GM23338 (cell line): Measurements from ENCODE around the gene HJURP. TPM values are rescaled to one million over a fixed set of nuclear protein-coding genes. Genes with fewer than 3 reads are reported as not detected.

Experiments
- ATAC-seq: fragments of 200-7000 bp; cut with Tn5 transposase; 3 replicates; pipeline ENCODE4 v1.9.1; 2020
- DNase-seq: peaks from one replicate; pipeline ENCODE4 v3.0.0-alpha.2; 2015; ENCODE audit warnings: low spot score
- H2AFZ ChIP-seq: fragments of 200-600 bp; sonication (generic); 2 replicates; pipeline ENCODE4 v1.8.0; 2016; ENCODE audit warnings: antibody characterized with exemption, mild to moderate bottlenecking, moderate library complexity
- H3F3A ChIP-seq: fragments of 200-600 bp; sonication (generic); replicated peaks from 2 replicates; pipeline ENCODE4 v1.8.0; 2017; ENCODE audit warnings: antibody characterized with exemption, mixed run types, low read depth
- H3K27ac ChIP-seq: fragments of 200-600 bp; sonication (generic); 2 replicates; pipeline ENCODE4 v1.6.1; 2016; ENCODE audit warnings: low read depth
- H3K27me3 ChIP-seq: fragments of 200-600 bp; sonication (generic); 2 replicates; pipeline ENCODE4 v1.8.0; 2016; ENCODE audit warnings: mild to moderate bottlenecking, mixed run types, moderate library complexity; ENCODE audit not compliant: insufficient read depth
- H3K36me3 ChIP-seq: fragments of 200-600 bp; sonication (generic); 2 replicates; pipeline ENCODE4 v1.8.0; 2016; ENCODE audit warnings: mild to moderate bottlenecking; ENCODE audit not compliant: insufficient read depth
- H3K4me1 ChIP-seq: fragments of 200-600 bp; sonication (generic); 2 replicates; pipeline ENCODE4 v1.8.0; 2016; ENCODE audit warnings: mild to moderate bottlenecking, moderate library complexity; ENCODE audit not compliant: insufficient read depth
- H3K4me2 ChIP-seq: fragments of 200-600 bp; sonication (generic); 2 replicates; pipeline ENCODE4 v1.7.1; 2017; ENCODE audit warnings: mixed run types
- H3K4me3 ChIP-seq: fragments of 200-600 bp; sonication (generic); 2 replicates; pipeline ENCODE4 v1.6.1; 2016; ENCODE audit warnings: mixed run types
- H3K79me2 ChIP-seq: fragments of 200-600 bp; sonication (generic); replicated peaks from 2 replicates; pipeline ENCODE4 v1.8.0; 2017; ENCODE audit warnings: mild to moderate bottlenecking; ENCODE audit not compliant: insufficient read depth
- H3K9me2 ChIP-seq: fragments of 200-600 bp; sonication (generic); 2 replicates; pipeline ENCODE4 v1.8.0; 2017; ENCODE audit not compliant: insufficient read depth
- H4K20me1 ChIP-seq: fragments of 200-600 bp; sonication (generic); replicated peaks from 2 replicates; pipeline ENCODE4 v1.8.0; 2017; ENCODE audit warnings: mild to moderate bottlenecking; ENCODE audit not compliant: insufficient read depth
- H3K27ac Mint-ChIP-seq: 2 replicates; pipeline ENCODE4 v1.8.0; 2020; ENCODE audit warnings: inconsistent platforms, mild to moderate bottlenecking, moderate library complexity, mixed read lengths
- H3K27me3 Mint-ChIP-seq: 3 replicates; pipeline ENCODE4 v1.8.0; 2022; ENCODE audit warnings: low read depth, mild to moderate bottlenecking, moderate library complexity, mixed read lengths, inconsistent platforms; ENCODE audit not compliant: insufficient read depth, poor library complexity
- H3K36me3 Mint-ChIP-seq: 3 replicates; pipeline ENCODE4 v1.8.0; 2021; ENCODE audit warnings: low read depth, mild to moderate bottlenecking, inconsistent platforms, moderate library complexity, mixed read lengths
- H3K4me1 Mint-ChIP-seq: 3 replicates; pipeline ENCODE4 v1.8.0; 2020; ENCODE audit warnings: mild to moderate bottlenecking, inconsistent platforms, mixed read lengths
- H3K4me3 Mint-ChIP-seq: 3 replicates; pipeline ENCODE4 v1.8.0; 2021; ENCODE audit warnings: moderate library complexity, mild to moderate bottlenecking, inconsistent platforms, mixed read lengths
- H3K9me3 Mint-ChIP-seq: 3 replicates; pipeline ENCODE4 v1.8.0; 2020; ENCODE audit warnings: moderate library complexity, mild to moderate bottlenecking, inconsistent platforms, mixed read lengths
- CREB1 ChIP-seq: fragments of 250-450 bp; sonication (Bioruptor Pico); IDR thresholded peaks from 2 replicates; pipeline ENCODE4 v1.5.0; 2020; ENCODE audit warnings: low read depth, mild to moderate bottlenecking, moderate library complexity
- EZH2 ChIP-seq: fragments of 200-600 bp; sonication (generic); IDR thresholded peaks from one replicate; pipeline ENCODE4 v1.8.0; 2017; ENCODE audit warnings: antibody characterized with exemption, mild to moderate bottlenecking, low read depth; ENCODE audit not compliant: unreplicated experiment
- EZH2phosphoT487 ChIP-seq: fragments of 200-600 bp; sonication (generic); IDR thresholded peaks from one replicate; pipeline ENCODE4 v1.8.1; 2018; ENCODE audit warnings: antibody characterized with exemption; ENCODE audit not compliant: unreplicated experiment
- NANOG ChIP-seq: IDR thresholded peaks from 2 replicates; pipeline ENCODE4 v1.6.1; 2016; ENCODE audit warnings: antibody characterized with exemption, borderline replicate concordance
- STAT1 ChIP-seq: IDR thresholded peaks from one replicate; pipeline ENCODE4 v1.6.1; 2016; ENCODE audit warnings: antibody characterized with exemption; ENCODE audit not compliant: unreplicated experiment
- ZNF114 ChIP-seq: fragments of 250-450 bp; sonication (Bioruptor Pico); IDR thresholded peaks from 2 replicates; pipeline ENCODE4 v1.5.0; 2020; ENCODE audit warnings: mild to moderate bottlenecking, moderate library complexity
- ZNF331 ChIP-seq: fragments of 250-450 bp; sonication (Bioruptor Pico); IDR thresholded peaks from 2 replicates; pipeline ENCODE4 v1.5.0; 2020; ENCODE audit warnings: low read depth, mild to moderate bottlenecking, moderate library complexity
- polyA plus RNA-seq: library from polyadenylated mRNA; unstranded; fragments of >200 nt; fragmentation: Nextera tagmentation; extraction: Ambion mirVana; gene quantifications from 2 replicates; pipeline ENCODE4 v1.2.1, GENCODE V29; 2016
- total RNA-seq: library from RNA; depleted of rRNA; stranded (reverse); fragments of >200 nt; shearing (Covaris generic); gene quantifications from 2 replicates; pipeline ENCODE4 v1.2.3, GENCODE V29; 2014
- TF ChIP-seq, protein P1 (sequence below): fragments of 250-450 bp; sonication (Bioruptor Pico); IDR thresholded peaks from 2 replicates; pipeline ENCODE4 v1.5.0; 2020; ENCODE audit warnings: mild to moderate bottlenecking, moderate library complexity
- TF ChIP-seq, protein P2 (sequence below), 2 experiments: fragments of 200-600 bp in 1 of 2; sonication (generic) in 1 of 2; conservative IDR thresholded peaks; 2 replicates each; pipeline versions ENCODE4 v1.5.1 to v1.6.1; 2016 to 2017; ENCODE audit warnings: antibody characterized with exemption in 2 of 2, low read depth in 2 of 2, mild to moderate bottlenecking in 2 of 2, moderate library complexity in 1 of 2
- TF ChIP-seq, protein P3 (sequence below): IDR thresholded peaks from 2 replicates; pipeline ENCODE4 v1.6.1; 2016; ENCODE audit warnings: antibody characterized with exemption
- TF ChIP-seq, protein P4 (sequence below): IDR thresholded peaks from one replicate; pipeline ENCODE4 v1.6.1; 2018; ENCODE audit warnings: antibody characterized with exemption; ENCODE audit not compliant: unreplicated experiment

The HJURP gene
- total and polyA plus RNA-seq, 2 experiments from 2014 or later = 42.9 to 49.2 TPM

DNA sequence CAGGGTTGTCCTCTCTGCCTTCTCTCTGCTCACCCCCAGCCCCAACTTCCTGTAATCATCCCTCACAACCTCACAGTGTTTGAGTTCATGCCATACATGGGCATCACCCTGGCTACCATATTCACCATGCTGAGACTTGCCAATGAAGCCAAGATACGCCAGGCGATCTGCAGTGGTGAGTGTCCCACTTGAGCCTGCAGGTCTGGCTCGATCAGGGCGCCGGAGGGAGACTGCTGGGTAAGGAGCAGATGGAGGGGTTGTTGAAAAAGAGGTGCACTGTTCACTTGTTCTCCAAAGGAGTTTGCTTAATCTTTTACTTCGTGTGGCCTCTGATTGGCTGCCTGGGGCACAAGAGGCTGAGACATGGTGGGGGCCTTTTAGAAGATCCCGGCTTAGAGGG is 61.6 kb downstream of the HJURP start (continued):
- TF ChIP-seq, protein P1, sequence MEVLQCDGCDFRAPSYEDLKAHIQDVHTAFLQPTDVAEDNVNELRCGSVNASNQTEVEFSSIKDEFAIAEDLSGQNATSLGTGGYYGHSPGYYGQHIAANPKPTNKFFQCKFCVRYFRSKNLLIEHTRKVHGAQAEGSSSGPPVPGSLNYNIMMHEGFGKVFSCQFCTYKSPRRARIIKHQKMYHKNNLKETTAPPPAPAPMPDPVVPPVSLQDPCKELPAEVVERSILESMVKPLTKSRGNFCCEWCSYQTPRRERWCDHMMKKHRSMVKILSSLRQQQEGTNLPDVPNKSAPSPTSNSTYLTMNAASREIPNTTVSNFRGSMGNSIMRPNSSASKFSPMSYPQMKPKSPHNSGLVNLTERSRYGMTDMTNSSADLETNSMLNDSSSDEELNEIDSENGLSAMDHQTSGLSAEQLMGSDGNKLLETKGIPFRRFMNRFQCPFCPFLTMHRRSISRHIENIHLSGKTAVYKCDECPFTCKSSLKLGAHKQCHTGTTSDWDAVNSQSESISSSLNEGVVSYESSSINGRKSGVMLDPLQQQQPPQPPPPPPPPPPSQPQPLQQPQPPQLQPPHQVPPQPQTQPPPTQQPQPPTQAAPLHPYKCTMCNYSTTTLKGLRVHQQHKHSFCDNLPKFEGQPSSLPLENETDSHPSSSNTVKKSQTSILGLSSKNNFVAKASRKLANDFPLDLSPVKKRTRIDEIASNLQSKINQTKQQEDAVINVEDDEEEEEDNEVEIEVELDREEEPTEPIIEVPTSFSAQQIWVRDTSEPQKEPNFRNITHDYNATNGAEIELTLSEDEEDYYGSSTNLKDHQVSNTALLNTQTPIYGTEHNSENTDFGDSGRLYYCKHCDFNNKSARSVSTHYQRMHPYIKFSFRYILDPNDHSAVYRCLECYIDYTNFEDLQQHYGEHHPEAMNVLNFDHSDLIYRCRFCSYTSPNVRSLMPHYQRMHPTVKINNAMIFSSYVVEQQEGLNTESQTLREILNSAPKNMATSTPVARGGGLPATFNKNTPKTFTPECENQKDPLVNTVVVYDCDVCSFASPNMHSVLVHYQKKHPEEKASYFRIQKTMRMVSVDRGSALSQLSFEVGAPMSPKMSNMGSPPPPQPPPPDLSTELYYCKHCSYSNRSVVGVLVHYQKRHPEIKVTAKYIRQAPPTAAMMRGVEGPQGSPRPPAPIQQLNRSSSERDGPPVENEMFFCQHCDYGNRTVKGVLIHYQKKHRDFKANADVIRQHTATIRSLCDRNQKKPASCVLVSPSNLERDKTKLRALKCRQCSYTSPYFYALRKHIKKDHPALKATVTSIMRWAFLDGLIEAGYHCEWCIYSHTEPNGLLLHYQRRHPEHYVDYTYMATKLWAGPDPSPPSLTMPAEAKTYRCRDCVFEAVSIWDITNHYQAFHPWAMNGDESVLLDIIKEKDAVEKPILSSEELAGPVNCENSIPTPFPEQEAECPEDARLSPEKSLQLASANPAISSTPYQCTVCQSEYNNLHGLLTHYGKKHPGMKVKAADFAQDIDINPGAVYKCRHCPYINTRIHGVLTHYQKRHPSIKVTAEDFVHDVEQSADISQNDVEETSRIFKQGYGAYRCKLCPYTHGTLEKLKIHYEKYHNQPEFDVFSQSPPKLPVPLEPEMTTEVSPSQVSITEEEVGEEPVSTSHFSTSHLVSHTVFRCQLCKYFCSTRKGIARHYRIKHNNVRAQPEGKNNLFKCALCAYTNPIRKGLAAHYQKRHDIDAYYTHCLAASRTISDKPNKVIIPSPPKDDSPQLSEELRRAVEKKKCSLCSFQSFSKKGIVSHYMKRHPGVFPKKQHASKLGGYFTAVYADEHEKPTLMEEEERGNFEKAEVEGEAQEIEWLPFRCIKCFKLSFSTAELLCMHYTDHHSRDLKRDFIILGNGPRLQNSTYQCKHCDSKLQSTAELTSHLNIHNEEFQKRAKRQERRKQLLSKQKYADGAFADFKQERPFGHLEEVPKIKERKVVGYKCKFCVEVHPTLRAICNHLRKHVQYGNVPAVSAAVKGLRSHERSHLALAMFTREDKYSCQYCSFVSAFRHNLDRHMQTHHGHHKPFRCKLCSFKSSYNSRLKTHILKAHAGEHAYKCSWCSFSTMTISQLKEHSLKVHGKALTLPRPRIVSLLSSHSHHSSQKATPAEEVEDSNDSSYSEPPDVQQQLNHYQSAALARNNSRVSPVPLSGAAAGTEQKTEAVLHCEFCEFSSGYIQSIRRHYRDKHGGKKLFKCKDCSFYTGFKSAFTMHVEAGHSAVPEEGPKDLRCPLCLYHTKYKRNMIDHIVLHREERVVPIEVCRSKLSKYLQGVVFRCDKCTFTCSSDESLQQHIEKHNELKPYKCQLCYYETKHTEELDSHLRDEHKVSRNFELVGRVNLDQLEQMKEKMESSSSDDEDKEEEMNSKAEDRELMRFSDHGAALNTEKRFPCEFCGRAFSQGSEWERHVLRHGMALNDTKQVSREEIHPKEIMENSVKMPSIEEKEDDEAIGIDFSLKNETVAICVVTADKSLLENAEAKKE = no peak
- no peak for TF ChIP-seq STAT1
- TF ChIP-seq, protein P2, sequence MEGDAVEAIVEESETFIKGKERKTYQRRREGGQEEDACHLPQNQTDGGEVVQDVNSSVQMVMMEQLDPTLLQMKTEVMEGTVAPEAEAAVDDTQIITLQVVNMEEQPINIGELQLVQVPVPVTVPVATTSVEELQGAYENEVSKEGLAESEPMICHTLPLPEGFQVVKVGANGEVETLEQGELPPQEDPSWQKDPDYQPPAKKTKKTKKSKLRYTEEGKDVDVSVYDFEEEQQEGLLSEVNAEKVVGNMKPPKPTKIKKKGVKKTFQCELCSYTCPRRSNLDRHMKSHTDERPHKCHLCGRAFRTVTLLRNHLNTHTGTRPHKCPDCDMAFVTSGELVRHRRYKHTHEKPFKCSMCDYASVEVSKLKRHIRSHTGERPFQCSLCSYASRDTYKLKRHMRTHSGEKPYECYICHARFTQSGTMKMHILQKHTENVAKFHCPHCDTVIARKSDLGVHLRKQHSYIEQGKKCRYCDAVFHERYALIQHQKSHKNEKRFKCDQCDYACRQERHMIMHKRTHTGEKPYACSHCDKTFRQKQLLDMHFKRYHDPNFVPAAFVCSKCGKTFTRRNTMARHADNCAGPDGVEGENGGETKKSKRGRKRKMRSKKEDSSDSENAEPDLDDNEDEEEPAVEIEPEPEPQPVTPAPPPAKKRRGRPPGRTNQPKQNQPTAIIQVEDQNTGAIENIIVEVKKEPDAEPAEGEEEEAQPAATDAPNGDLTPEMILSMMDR (conservative IDR thresholded peaks at IDR 0.05; ENCODE audit: low read depth in 2 of 2) = no peak
- no peak for TF ChIP-seq EZH2phosphoT487
- no peak for TF ChIP-seq ZNF114 (CRISPR knock-in tag)
- TF ChIP-seq CREB1 = no peak
- TF ChIP-seq ZNF331 = no peak
- no peak for TF ChIP-seq NANOG
- TF ChIP-seq EZH2 = no peak

DNA sequence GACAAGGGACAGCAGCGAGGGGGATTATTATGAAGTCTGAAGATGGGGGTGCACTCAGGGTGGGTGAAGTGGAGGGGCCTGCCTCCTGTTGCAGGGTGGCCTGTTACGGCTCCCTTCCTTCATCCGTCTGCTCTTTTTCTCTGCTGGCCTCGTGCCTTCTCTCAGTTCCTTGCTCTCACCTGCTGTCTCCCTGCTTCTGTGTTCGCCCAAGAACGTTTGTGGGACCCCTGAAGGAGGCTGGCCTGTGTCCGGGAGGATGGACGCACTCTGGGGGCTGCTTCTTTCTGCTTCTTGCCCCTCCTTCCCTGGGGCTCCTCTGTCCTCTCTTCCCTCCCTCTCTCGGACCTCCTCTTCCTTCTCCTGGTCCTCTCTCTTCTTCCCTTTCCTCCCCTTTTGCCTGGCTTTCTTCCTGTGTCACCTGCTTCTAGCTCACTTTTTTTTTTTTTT is 62.4 kb downstream of the HJURP start:
- no peak overlapping the region for H3K27ac Mint-ChIP-seq
- TF ChIP-seq, protein P3, sequence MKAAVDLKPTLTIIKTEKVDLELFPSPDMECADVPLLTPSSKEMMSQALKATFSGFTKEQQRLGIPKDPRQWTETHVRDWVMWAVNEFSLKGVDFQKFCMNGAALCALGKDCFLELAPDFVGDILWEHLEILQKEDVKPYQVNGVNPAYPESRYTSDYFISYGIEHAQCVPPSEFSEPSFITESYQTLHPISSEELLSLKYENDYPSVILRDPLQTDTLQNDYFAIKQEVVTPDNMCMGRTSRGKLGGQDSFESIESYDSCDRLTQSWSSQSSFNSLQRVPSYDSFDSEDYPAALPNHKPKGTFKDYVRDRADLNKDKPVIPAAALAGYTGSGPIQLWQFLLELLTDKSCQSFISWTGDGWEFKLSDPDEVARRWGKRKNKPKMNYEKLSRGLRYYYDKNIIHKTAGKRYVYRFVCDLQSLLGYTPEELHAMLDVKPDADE = no peak
- TF ChIP-seq ZNF114 (CRISPR knock-in tag) (no peak), NANOG (no peak), STAT1 (no peak), EZH2 (no peak), EZH2phosphoT487 (no peak)
- TF ChIP-seq, protein P4, sequence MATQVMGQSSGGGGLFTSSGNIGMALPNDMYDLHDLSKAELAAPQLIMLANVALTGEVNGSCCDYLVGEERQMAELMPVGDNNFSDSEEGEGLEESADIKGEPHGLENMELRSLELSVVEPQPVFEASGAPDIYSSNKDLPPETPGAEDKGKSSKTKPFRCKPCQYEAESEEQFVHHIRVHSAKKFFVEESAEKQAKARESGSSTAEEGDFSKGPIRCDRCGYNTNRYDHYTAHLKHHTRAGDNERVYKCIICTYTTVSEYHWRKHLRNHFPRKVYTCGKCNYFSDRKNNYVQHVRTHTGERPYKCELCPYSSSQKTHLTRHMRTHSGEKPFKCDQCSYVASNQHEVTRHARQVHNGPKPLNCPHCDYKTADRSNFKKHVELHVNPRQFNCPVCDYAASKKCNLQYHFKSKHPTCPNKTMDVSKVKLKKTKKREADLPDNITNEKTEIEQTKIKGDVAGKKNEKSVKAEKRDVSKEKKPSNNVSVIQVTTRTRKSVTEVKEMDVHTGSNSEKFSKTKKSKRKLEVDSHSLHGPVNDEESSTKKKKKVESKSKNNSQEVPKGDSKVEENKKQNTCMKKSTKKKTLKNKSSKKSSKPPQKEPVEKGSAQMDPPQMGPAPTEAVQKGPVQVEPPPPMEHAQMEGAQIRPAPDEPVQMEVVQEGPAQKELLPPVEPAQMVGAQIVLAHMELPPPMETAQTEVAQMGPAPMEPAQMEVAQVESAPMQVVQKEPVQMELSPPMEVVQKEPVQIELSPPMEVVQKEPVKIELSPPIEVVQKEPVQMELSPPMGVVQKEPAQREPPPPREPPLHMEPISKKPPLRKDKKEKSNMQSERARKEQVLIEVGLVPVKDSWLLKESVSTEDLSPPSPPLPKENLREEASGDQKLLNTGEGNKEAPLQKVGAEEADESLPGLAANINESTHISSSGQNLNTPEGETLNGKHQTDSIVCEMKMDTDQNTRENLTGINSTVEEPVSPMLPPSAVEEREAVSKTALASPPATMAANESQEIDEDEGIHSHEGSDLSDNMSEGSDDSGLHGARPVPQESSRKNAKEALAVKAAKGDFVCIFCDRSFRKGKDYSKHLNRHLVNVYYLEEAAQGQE = no peak

More for the DNA sequence above, 62.4 kb downstream of the HJURP start:
- Mint-ChIP-seq H3K4me1 (no peaks in the 10 kb centered on the region; the same call in 2 of the 3 replicates), H3K27me3 (peaks cover 11% of the 10 kb centered on the region), H3K9me3 (peaks cover 12% of the 10 kb centered on the region), H3K4me3 (no peak overlapping the region), H3K36me3 (no peaks in the 10 kb centered on the region; the same call in 2 of the 3 replicates)
- no peaks in the 10 kb centered on the region for H4K20me1 ChIP-seq
- H3K4me2 ChIP-seq = no peak overlapping the region
- no peak overlapping the region for H3K27ac ChIP-seq
- no peaks in the 10 kb centered on the region for H3K4me1 ChIP-seq
- H3K4me3 ChIP-seq = no peak overlapping the region
- H3F3A ChIP-seq = no peaks in the 10 kb centered on the region
- no peak for DNase-seq
- H3K79me2 ChIP-seq = no peaks in the 10 kb centered on the region
- no peak overlapping the region for H2AFZ ChIP-seq
- H3K9me2 ChIP-seq = no peaks in the 10 kb centered on the region
- no peaks in the 10 kb centered on the region for H3K36me3 ChIP-seq
- no peak for ATAC-seq
- no peaks in the 10 kb centered on the region for H3K27me3 ChIP-seq
